HEK293 (cell line): ENCODE results near the gene NUMBL.
A peak's percentile ranks its signal among the peaks of the same experiment; 100 is the strongest.

Experiments used
- CTCF ChIA-PET: fragments of 350-600 bp; formaldehyde crosslinking; extraction: SDS; loops from one replicate; lab custom pipeline; 2021; ENCODE audit warnings: antibody characterized with exemption; lab: Yijun Ruan, JAX
- POLR2A ChIA-PET: fragments of 300-600 bp; formaldehyde crosslinking; extraction: SDS; loops from one replicate; lab custom pipeline; 2020; ENCODE audit warnings: antibody characterized with exemption, inconsistent platforms; lab: Yijun Ruan, JAX
- H3K27ac ChIP-seq: fragments of 200-500 bp; sonication (Bioruptor generic); 2 replicates; pipeline ENCODE4 v1.5.1; 2014; ENCODE audit warnings: low read depth, low read length, control low read depth, inconsistent platforms; ENCODE audit errors: extremely low read depth
- H3K36me3 ChIP-seq, 2 experiments: fragments of 200-500 bp in 1 of 2; sonication (Bioruptor generic) in 1 of 2; 1 replicate in 1 of 2; 2 replicates in 1 of 2; pipeline ENCODE4 v1.5.1; 2014 to 2017; ENCODE audit warnings: inconsistent platforms in 2 of 2, low read length in 2 of 2; ENCODE audit not compliant: control insufficient read depth in 2 of 2, insufficient read depth in 1 of 2
- H3K4me1 ChIP-seq: fragments of 200-500 bp; sonication (Bioruptor generic); 2 replicates; pipeline ENCODE4 v1.5.1; 2014; ENCODE audit warnings: mild to moderate bottlenecking, low read length, inconsistent platforms; ENCODE audit not compliant: control insufficient read depth, insufficient read depth
- H3K4me3 ChIP-seq: 2 replicates; pipeline ENCODE4 v1.5.1; 2011; ENCODE audit warnings: low read depth, mild to moderate bottlenecking, control low read depth, low read length, moderate library complexity
- H3K9me3 ChIP-seq: fragments of 200-500 bp; sonication (Bioruptor generic); 2 replicates; pipeline ENCODE4 v1.5.1; 2014; ENCODE audit warnings: low read depth, low read length, inconsistent platforms; ENCODE audit not compliant: control insufficient read depth, insufficient read depth
- GLIS2 ChIP-seq: fragments of 450-650 bp; formaldehyde crosslinking; IDR thresholded peaks from 2 replicates; pipeline ENCODE4 v1.5.1; 2016; ENCODE audit warnings: missing biosample characterization, missing genetic modification characterization
- MEIS1 ChIP-seq: sonication (generic); formaldehyde crosslinking; IDR thresholded peaks from 2 replicates; pipeline ENCODE4 v1.8.1; 2022; ENCODE audit warnings: missing genetic modification reagents, mild to moderate bottlenecking, borderline replicate concordance
- REPIN1 ChIP-seq: fragments of 450-650 bp; formaldehyde crosslinking; IDR thresholded peaks from 2 replicates; pipeline ENCODE4 v1.5.1; 2017; ENCODE audit warnings: missing biosample characterization, missing genetic modification characterization, low read depth
- SP2 ChIP-seq: fragments of 450-650 bp; formaldehyde crosslinking; IDR thresholded peaks from 2 replicates; pipeline ENCODE4 v1.5.1; 2016; ENCODE audit warnings: missing biosample characterization, missing genetic modification characterization
- WT1 ChIP-seq: fragments of 450-650 bp; formaldehyde crosslinking; IDR thresholded peaks from 2 replicates; pipeline ENCODE4 v1.5.1; 2016; ENCODE audit warnings: missing biosample characterization, missing genetic modification characterization
- ZBTB17 ChIP-seq: fragments of 450-650 bp; formaldehyde crosslinking; IDR thresholded peaks from 2 replicates; pipeline ENCODE4 v1.5.1; 2016; ENCODE audit warnings: missing biosample characterization, missing genetic modification characterization
- ZBTB20 ChIP-seq: fragments of 450-650 bp; formaldehyde crosslinking; IDR thresholded peaks from 2 replicates; pipeline ENCODE4 v1.5.1; 2016; ENCODE audit warnings: missing biosample characterization, missing genetic modification characterization
- ZBTB21 ChIP-seq: fragments of 450-650 bp; formaldehyde crosslinking; IDR thresholded peaks from 2 replicates; pipeline ENCODE4 v1.5.1; 2017; ENCODE audit warnings: missing biosample characterization, missing genetic modification characterization
- ZBTB48 ChIP-seq: fragments of 450-650 bp; formaldehyde crosslinking; IDR thresholded peaks from 2 replicates; pipeline ENCODE4 v1.5.1; 2016; ENCODE audit warnings: missing biosample characterization, missing genetic modification characterization
- ZBTB7A ChIP-seq: fragments of 450-650 bp; formaldehyde crosslinking; IDR thresholded peaks from 2 replicates; pipeline ENCODE4 v1.5.1; 2016; ENCODE audit warnings: low read depth, missing biosample characterization, missing genetic modification characterization
- ZNF121 ChIP-seq: fragments of 450-650 bp; formaldehyde crosslinking; IDR thresholded peaks from 2 replicates; pipeline ENCODE4 v1.5.1; 2016; ENCODE audit warnings: missing biosample characterization, missing genetic modification characterization
- ZNF138 ChIP-seq: fragments of 450-650 bp; formaldehyde crosslinking; IDR thresholded peaks from 2 replicates; pipeline ENCODE4 v1.5.1; 2016; ENCODE audit warnings: missing biosample characterization, missing genetic modification characterization, borderline replicate concordance
- ZNF2 ChIP-seq: fragments of 450-650 bp; formaldehyde crosslinking; IDR thresholded peaks from 2 replicates; pipeline ENCODE4 v1.5.1; 2016; ENCODE audit warnings: missing biosample characterization, missing genetic modification characterization
- ZNF24 ChIP-seq: fragments of 450-650 bp; formaldehyde crosslinking; IDR thresholded peaks from 2 replicates; pipeline ENCODE4 v1.5.1; 2016; ENCODE audit warnings: missing biosample characterization, missing genetic modification characterization
- ZNF335 ChIP-seq: fragments of 450-650 bp; formaldehyde crosslinking; conservative IDR thresholded peaks from 2 replicates; pipeline ENCODE4 v1.5.1; 2016; ENCODE audit warnings: missing biosample characterization, missing genetic modification characterization
- ZNF391 ChIP-seq: fragments of 450-650 bp; formaldehyde crosslinking; IDR thresholded peaks from 2 replicates; pipeline ENCODE4 v1.5.1; 2016; ENCODE audit warnings: low read depth, missing biosample characterization, missing genetic modification characterization, borderline replicate concordance
- ZNF585B ChIP-seq: fragments of 450-650 bp; formaldehyde crosslinking; IDR thresholded peaks from 2 replicates; pipeline ENCODE4 v1.5.1; 2016; ENCODE audit warnings: missing biosample characterization, missing genetic modification characterization
- ZNF600 ChIP-seq: fragments of 450-650 bp; formaldehyde crosslinking; IDR thresholded peaks from 2 replicates; pipeline ENCODE4 v1.5.1; 2016; ENCODE audit warnings: missing biosample characterization, missing genetic modification characterization
- ZNF629 ChIP-seq: fragments of 450-650 bp; formaldehyde crosslinking; IDR thresholded peaks from 2 replicates; pipeline ENCODE4 v1.5.1; 2017; ENCODE audit warnings: missing biosample characterization, missing genetic modification characterization
- ZNF791 ChIP-seq: fragments of 450-650 bp; formaldehyde crosslinking; IDR thresholded peaks from 2 replicates; pipeline ENCODE4 v1.5.1; 2016; ENCODE audit warnings: missing biosample characterization, missing genetic modification characterization
- ZNF792 ChIP-seq: fragments of 450-650 bp; formaldehyde crosslinking; IDR thresholded peaks from 2 replicates; pipeline ENCODE4 v1.5.1; 2016; ENCODE audit warnings: missing biosample characterization, missing genetic modification characterization
- TF ChIP-seq, protein P1 (sequence below): fragments of 450-650 bp; formaldehyde crosslinking; IDR thresholded peaks from 2 replicates; pipeline ENCODE4 v1.5.1; 2016; ENCODE audit warnings: missing biosample characterization, missing genetic modification characterization
- TF ChIP-seq, protein P2 (sequence below): fragments of 450-650 bp; formaldehyde crosslinking; IDR thresholded peaks from 2 replicates; pipeline ENCODE4 v1.5.1; 2016; ENCODE audit warnings: missing biosample characterization, missing genetic modification characterization
- TF ChIP-seq, protein P3 (sequence below): fragments of 450-650 bp; formaldehyde crosslinking; IDR thresholded peaks from 2 replicates; pipeline ENCODE4 v1.5.1; 2016; ENCODE audit warnings: missing biosample characterization, missing genetic modification characterization
- TF ChIP-seq, protein P4 (sequence below): fragments of 450-650 bp; formaldehyde crosslinking; IDR thresholded peaks from 2 replicates; pipeline ENCODE4 v1.5.1; 2016; ENCODE audit warnings: missing biosample characterization, missing genetic modification characterization

The NUMBL gene

DNA sequence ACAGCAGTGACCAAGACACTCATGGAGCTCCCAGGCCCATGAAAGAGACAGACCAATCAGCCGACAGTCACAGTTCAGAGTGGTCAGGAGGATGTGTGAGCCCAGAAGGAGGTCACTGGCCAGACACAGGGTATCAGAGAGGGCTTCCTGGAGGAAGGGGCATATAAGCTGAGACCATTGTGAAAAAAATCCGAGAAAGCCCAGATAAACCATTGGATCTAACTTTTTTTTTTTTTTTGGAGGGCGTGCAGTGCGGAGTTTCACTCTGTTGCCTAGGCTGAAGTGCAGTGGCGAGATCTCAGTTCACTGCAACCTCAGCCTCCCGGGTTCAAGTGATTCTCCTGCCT is 30.7 kb upstream of the NUMBL start (continued):
- TF ChIP-seq ZNF600 (tag by site-specific recombination), result no peak

DNA sequence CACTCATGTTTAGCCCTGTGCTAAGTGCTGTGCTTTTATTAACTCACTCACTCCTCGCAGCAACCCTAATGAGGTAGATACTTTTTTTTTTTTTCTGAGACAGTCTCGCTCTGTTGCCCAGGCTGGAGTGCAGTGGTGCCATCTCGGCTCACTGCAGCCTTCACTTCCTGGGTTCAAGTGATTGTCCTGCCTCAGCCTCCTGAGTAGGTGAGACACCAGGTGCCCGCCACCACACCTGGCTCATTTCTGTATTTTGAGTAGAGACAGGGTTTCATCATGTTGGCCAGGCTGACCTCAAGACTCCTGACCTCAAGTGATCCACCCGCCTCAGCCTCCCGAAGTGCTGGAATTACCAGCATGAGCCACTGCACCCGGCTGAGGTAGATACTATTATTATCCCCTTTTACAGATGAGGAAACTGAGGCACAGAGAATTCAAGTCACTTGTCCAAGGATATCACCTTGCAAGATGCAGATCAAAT is 29.0 kb upstream of the NUMBL start:
- H3K4me1 ChIP-seq, result peaks cover 43% of the 10 kb centered on the region
- H3K36me3 ChIP-seq, result peaks cover 26 to 48% of the 10 kb centered on the region in 2 experiments
- H3K27ac ChIP-seq, result peak overlapping the region; percentile 86; the same call in 1 of the 2 replicates
- ChIA-PET CTCF (interaction anchor here (1.3 kb wide), 1 partner anchor 85 kb away, joined by 9 read pairs; no protein-coding TSS in a partner anchor), POLR2A (interaction anchor here (0.6 to 1.5 kb wide), 8 partner anchors 15 to 1199 kb away, joined by 4 to 17 read pairs (median 5); partner anchors contain the start of genes ACTMAP, RAB4B and SNRPA)
- no peak overlapping the region for H3K4me3 ChIP-seq
- no peak for TF ChIP-seq ZNF138 (tag by site-specific recombination)
- 0 out of 2 replicates have a peak, but pooled peaks have one; percentile 18 for TF ChIP-seq ZNF791 (tag by site-specific recombination)
- TF ChIP-seq REPIN1, result peak; percentile 98
- TF ChIP-seq, protein P1, sequence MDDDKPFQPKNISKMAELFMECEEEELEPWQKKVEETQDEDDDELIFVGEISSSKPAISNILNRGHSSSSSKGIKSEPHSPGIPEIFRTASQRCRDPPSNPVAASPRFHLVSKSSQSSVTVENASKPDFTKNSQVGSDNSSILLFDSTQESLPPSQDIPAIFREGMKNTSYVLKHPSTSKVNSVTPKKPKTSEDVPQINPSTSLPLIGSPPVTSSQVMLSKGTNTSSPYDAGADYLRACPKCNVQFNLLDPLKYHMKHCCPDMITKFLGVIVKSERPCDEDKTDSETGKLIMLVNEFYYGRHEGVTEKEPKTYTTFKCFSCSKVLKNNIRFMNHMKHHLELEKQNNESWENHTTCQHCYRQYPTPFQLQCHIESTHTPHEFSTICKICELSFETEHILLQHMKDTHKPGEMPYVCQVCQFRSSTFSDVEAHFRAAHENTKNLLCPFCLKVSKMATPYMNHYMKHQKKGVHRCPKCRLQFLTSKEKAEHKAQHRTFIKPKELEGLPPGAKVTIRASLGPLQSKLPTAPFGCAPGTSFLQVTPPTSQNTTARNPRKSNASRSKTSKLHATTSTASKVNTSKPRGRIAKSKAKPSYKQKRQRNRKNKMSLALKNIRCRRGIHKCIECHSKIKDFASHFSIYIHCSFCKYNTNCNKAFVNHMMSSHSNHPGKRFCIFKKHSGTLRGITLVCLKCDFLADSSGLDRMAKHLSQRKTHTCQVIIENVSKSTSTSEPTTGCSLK (tag by site-specific recombination), result no peak
- TF ChIP-seq ZBTB7A (tag by site-specific recombination), result no peak
- no peak for TF ChIP-seq MEIS1 (CRISPR knock-in tag)
- TF ChIP-seq ZNF335 (tag by site-specific recombination), result peak; percentile 56
- peak; percentile 51; the same call in 1 of the 2 replicates for TF ChIP-seq ZNF121 (tag by site-specific recombination)
- TF ChIP-seq ZNF391 (tag by site-specific recombination), result peak; percentile 15; the same call in 1 of the 2 replicates
- TF ChIP-seq, protein P2, sequence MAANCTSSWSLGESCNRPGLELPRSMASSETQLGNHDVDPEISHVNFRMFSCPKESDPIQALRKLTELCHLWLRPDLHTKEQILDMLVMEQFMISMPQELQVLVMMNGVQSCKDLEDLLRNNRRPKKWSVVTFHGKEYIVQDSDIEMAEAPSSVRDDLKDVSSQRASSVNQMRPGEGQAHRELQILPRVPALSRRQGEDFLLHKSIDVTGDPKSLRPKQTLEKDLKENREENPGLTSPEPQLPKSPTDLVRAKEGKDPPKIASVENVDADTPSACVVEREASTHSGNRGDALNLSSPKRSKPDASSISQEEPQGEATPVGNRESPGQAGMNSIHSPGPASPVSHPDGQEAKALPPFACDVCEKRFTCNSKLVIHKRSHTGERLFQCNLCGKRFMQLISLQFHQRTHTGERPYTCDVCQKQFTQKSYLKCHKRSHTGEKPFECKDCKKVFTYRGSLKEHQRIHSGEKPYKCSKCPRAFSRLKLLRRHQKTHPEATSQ, result no peak
- peak; percentile 84 for TF ChIP-seq ZNF2 (tag by site-specific recombination)
- no peak for TF ChIP-seq GLIS2 (tag by site-specific recombination)
- no peaks in the 10 kb centered on the region; the same call in 1 of the 2 replicates for H3K9me3 ChIP-seq

DNA sequence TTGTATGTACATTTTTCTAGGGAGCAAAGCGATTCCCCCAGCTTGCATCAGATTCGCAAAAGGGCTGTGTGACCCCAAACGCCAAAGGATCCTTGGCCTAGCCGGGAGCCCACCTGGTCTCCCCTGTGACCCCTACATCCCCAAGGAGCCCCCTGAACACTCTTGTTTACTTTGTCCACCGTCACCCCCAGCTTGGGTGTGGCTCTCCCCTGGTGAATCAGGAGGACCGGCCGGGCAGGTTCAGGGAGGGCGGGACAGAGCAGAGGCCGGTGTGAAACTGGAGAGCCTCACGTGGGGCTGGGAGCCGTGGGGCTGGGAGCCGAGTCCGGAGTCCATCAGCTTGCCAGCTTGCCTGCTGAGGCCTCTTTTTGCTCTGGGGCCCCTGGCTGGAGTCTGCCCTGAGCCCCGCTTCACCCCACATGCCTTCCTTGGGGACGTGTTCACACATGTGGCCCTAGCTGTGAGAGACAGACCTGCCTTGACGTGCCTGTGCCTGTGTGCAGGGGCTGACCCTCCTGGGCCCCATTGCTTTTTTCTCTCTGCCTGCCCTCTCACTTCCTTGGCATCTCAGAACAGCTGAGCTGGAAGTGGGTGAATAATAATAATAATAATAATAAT is 28.4 kb upstream of the NUMBL start:
- Histone ChIP-seq H3K4me1 (peaks cover 47% of the 10 kb centered on the region), H3K36me3 (peaks cover 21 to 44% of the 10 kb centered on the region in 2 experiments), H3K9me3 (no peaks in the 10 kb centered on the region; the same call in 1 of the 2 replicates), H3K27ac (peak overlapping the region; percentile 86), H3K4me3 (peak overlapping the region; percentile 60)
- POLR2A ChIA-PET, result interaction anchor here (0.6 to 1.5 kb wide), 8 partner anchors 23 to 1199 kb away, joined by 3 to 17 read pairs (median 5); partner anchors contain the start of genes ACTMAP, RAB4B and SNRPA
- CTCF ChIA-PET, result interaction anchor here (0.7 to 1.3 kb wide), 2 partner anchors 85 to 86 kb away, joined by 3 to 9 read pairs; no protein-coding TSS in a partner anchor
- TF ChIP-seq ZBTB21 (tag by site-specific recombination) (no peak), ZNF24 (tag by site-specific recombination) (peak; percentile 31; the same call in 1 of the 2 replicates), ZNF792 (tag by site-specific recombination) (no peak), ZNF585B (tag by site-specific recombination) (no peak), SP2 (peak; percentile 38), ZBTB20 (tag by site-specific recombination) (peak; percentile 95), ZNF791 (tag by site-specific recombination) (no peak), ZNF629 (peak; percentile 20; the same call in 1 of the 2 replicates), ZBTB17 (tag by site-specific recombination) (peak; percentile 51), WT1 (tag by site-specific recombination) (no peak; the same call in 1 of the 2 replicates), ZNF600 (tag by site-specific recombination) (peak; percentile 64), ZBTB48 (tag by site-specific recombination) (peak; percentile 84)
- TF ChIP-seq, protein P3, sequence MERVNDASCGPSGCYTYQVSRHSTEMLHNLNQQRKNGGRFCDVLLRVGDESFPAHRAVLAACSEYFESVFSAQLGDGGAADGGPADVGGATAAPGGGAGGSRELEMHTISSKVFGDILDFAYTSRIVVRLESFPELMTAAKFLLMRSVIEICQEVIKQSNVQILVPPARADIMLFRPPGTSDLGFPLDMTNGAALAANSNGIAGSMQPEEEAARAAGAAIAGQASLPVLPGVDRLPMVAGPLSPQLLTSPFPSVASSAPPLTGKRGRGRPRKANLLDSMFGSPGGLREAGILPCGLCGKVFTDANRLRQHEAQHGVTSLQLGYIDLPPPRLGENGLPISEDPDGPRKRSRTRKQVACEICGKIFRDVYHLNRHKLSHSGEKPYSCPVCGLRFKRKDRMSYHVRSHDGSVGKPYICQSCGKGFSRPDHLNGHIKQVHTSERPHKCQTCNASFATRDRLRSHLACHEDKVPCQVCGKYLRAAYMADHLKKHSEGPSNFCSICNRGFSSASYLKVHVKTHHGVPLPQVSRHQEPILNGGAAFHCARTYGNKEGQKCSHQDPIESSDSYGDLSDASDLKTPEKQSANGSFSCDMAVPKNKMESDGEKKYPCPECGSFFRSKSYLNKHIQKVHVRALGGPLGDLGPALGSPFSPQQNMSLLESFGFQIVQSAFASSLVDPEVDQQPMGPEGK (tag by site-specific recombination), result peak; percentile 86
- TF ChIP-seq, protein P4, sequence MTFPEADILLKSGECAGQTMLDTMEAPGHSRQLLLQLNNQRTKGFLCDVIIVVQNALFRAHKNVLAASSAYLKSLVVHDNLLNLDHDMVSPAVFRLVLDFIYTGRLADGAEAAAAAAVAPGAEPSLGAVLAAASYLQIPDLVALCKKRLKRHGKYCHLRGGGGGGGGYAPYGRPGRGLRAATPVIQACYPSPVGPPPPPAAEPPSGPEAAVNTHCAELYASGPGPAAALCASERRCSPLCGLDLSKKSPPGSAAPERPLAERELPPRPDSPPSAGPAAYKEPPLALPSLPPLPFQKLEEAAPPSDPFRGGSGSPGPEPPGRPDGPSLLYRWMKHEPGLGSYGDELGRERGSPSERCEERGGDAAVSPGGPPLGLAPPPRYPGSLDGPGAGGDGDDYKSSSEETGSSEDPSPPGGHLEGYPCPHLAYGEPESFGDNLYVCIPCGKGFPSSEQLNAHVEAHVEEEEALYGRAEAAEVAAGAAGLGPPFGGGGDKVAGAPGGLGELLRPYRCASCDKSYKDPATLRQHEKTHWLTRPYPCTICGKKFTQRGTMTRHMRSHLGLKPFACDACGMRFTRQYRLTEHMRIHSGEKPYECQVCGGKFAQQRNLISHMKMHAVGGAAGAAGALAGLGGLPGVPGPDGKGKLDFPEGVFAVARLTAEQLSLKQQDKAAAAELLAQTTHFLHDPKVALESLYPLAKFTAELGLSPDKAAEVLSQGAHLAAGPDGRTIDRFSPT, result 0 out of 2 replicates have a peak, but pooled peaks have one; percentile 28
